Measurements from ENCODE around the gene GPAM. TPM values are rescaled to one million over a fixed set of nuclear protein-coding genes. Genes with fewer than 3 reads are reported as not detected.
"Not testable (repeated sequence)": the region's sequence is repeated elsewhere in the genome, so short reads cannot be mapped to it uniquely, and the experiment has no call there.

The GPAM gene
- total and polyA plus RNA-seq, 2 donors (not counting 1 experiment from before 2014, with no cell fraction given): 2.6 to 8.2 TPM

GRCh38 chr10:112115781-112116385 lies 67.7 kb downstream of the GPAM start:
- H4K20me1 ChIP-seq (ENCODE audit: control insufficient read depth, insufficient read depth, low read length, poor library complexity, severe bottlenecking): no peaks in the 10 kb centered on the region
- POLR2A ChIA-PET: no interaction called here
- Mint-ChIP-seq H3K27me3 (no peaks in the 10 kb centered on the region), H3K4me1 (no peaks in the 10 kb centered on the region), H3K27ac (no peak overlapping the region), H3K4me3 (no peak overlapping the region), H3K9me3 (ENCODE audit: insufficient read depth) (no peaks in the 10 kb centered on the region)
- no peak overlapping the region for H3K4me3 ChIP-seq (ENCODE audit: control extremely low read depth in 1 of 5, extremely low read depth in 1 of 5, insufficient read depth in 1 of 5, low read depth in 2 of 5, low read length in 4 of 5)
- TF ChIP-seq EZH2 (IDR thresholded peaks at IDR 0.05; ENCODE audit: borderline replicate concordance, insufficient read depth, low read depth, low read length, poor library complexity, severe bottlenecking) (no peak), CTCF (IDR thresholded peaks at IDR 0.05) (peak; percentile 75)
- no peak overlapping the region for H3K9ac ChIP-seq (ENCODE audit: low read length)
- H3K9me3 ChIP-seq (ENCODE audit: control extremely low read depth in 1 of 3, control insufficient read depth in 2 of 3, insufficient read depth in 1 of 3, low read length in 2 of 3): no peaks in the 10 kb centered on the region
- CTCF ChIA-PET: interaction anchor here (1.0 to 2.8 kb wide), 8 partner anchors 9 to 356 kb away, joined by 3 to 15 read pairs (median 4); no protein-coding TSS in a partner anchor
- H3K79me2 ChIP-seq (ENCODE audit: control insufficient read depth, insufficient read depth, low read length): no peaks in the 10 kb centered on the region
- no peak overlapping the region for H2AFZ ChIP-seq (ENCODE audit: insufficient read depth, low read depth, low read length, poor library complexity, severe bottlenecking)
- H3K4me1 ChIP-seq (ENCODE audit: control insufficient read depth in 2 of 2, insufficient read depth in 2 of 2, low read length in 2 of 2): no peaks in the 10 kb centered on the region
- intact Hi-C loops (cut with micrococcal nuclease): loop anchor here (1.0 kb wide), 1 partner anchor 199 kb away; no protein-coding TSS in a partner anchor
- peaks cover 0 to 6% (median 0%) of the 10 kb centered on the region in 4 experiments for H3K27me3 ChIP-seq (replicated peaks in 1 of 4; ENCODE audit: control extremely low read depth in 1 of 4, control insufficient read depth in 3 of 4, insufficient read depth in 4 of 4, low read length in 3 of 4)
- DNase-seq (peak; percentile 44), ATAC-seq (ENCODE audit: low read depth) (no peak)
- H3K4me2 ChIP-seq (replicated peaks; ENCODE audit: low read depth, low read length, poor library complexity, severe bottlenecking): no peak overlapping the region
- WGBS (ENCODE audit: insufficient coverage): 23% methylated on average over 4 of the region's 12 CpGs
- H3K27ac ChIP-seq (ENCODE audit: low read length in 2 of 2): no peak overlapping the region
- no peaks in the 10 kb centered on the region for H3K36me3 ChIP-seq (replicated peaks in 1 of 2; ENCODE audit: control extremely low read depth in 1 of 2, control insufficient read depth in 1 of 2, extremely low read depth in 1 of 2, insufficient read depth in 2 of 2, low read length in 1 of 2)

GRCh38 chr10:112109779-112110178 lies 73.8 kb downstream of the GPAM start:
- H3K4me1 Mint-ChIP-seq; DNase-seq; H3K4me1 ChIP-seq (ENCODE audit: control insufficient read depth in 2 of 2, insufficient read depth in 2 of 2, low read length in 2 of 2); H3K4me3 ChIP-seq (ENCODE audit: control extremely low read depth in 1 of 5, extremely low read depth in 1 of 5, insufficient read depth in 1 of 5, low read depth in 2 of 5, low read length in 4 of 5); H3K9ac ChIP-seq (ENCODE audit: low read length); H3K36me3 ChIP-seq (replicated peaks in 1 of 2; ENCODE audit: control extremely low read depth in 1 of 2, control insufficient read depth in 1 of 2, extremely low read depth in 1 of 2, insufficient read depth in 2 of 2, low read length in 1 of 2); CTCF ChIA-PET; H3K4me2 ChIP-seq (replicated peaks; ENCODE audit: low read depth, low read length, poor library complexity, severe bottlenecking); POLR2A ChIA-PET; H3K27ac ChIP-seq (ENCODE audit: low read length in 2 of 2); ATAC-seq (ENCODE audit: low read depth); H3K27me3 ChIP-seq (replicated peaks in 1 of 4; ENCODE audit: control extremely low read depth in 1 of 4, control insufficient read depth in 3 of 4, insufficient read depth in 4 of 4, low read length in 3 of 4); H4K20me1 ChIP-seq (ENCODE audit: control insufficient read depth, insufficient read depth, low read length, poor library complexity, severe bottlenecking); H3K9me3 ChIP-seq (ENCODE audit: control extremely low read depth in 1 of 3, control insufficient read depth in 2 of 3, insufficient read depth in 1 of 3, low read length in 2 of 3); H2AFZ ChIP-seq (ENCODE audit: insufficient read depth, low read depth, low read length, poor library complexity, severe bottlenecking); H3K79me2 ChIP-seq (ENCODE audit: control insufficient read depth, insufficient read depth, low read length); H3K4me3 Mint-ChIP-seq; H3K27me3 Mint-ChIP-seq; H3K9me3 Mint-ChIP-seq (ENCODE audit: insufficient read depth); intact Hi-C loops (cut with micrococcal nuclease); H3K27ac Mint-ChIP-seq: not testable (repeated sequence)
- no CpG with 5 or more reads among the region's 2 CpGs for WGBS (ENCODE audit: insufficient coverage)

Other genes starting within 250 kb of the GPAM start
- not detected in 2 replicates for gene TECTB, start 99.6 kb upstream of the GPAM start, total RNA-seq
- not detected in 2 replicates for gene TECTB, start 99.6 kb upstream of the GPAM start, polyA plus RNA-seq
- 36.2 and 37.6 TPM in 2 replicates for gene ACSL5, start 190.4 kb upstream of the GPAM start, total RNA-seq
- 31.5 and 32.5 TPM in 2 replicates for gene ACSL5, start 190.4 kb upstream of the GPAM start, polyA plus RNA-seq